Stimulated activated CD8-positive, alpha-beta memory T cell treated with anti-CD3 and anti-CD28 coated beads, Interleukin-12 subunit alpha, Interleukin-12 subunit beta, amount 100 ng/mL, for 4 hours (primary cell): ENCODE data around the gene CHCHD3.

Experiments used
- DNase-seq: peaks from one replicate; pipeline ENCODE4 v3.0.0-alpha.2; 2020; ENCODE audit warnings: low read depth

The CHCHD3 gene

DNA sequence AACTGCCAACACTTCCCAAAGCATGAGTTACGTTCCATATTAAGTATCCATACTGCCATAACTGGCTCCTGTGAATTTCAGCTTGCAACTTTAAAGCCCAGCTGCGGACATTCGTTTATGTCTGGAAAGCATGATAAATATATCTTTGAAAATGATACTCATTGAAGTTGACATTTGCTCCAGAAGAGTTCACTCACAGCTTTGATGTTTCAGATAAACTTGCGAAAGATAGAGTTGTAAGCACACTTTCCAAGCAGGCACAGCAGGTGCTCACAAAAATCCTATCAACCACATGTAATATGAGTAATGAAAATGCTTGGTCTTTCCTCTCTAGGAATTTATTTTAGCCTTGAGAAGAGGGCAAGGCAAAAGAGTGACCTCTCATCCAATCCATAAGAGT lies 4.5 kb downstream of the CHCHD3 start:
- no peak for DNase-seq

DNA sequence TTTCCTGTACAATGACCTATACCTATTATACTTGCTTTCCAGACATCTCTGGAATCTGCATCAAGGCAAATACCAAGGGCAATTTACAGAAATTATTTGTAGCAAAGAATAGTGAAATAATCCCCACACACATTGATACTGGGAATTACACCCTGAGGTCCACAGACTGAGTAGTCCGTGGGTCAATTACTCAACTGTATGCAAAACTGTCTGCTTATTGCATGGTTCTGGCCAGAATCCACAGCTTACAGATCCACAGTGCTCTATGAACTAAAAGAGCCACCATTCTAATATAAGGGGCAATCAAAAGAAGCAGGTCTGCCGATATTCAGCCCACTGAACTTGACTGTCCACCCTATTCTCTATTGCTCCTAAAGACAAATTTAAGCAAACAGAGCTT lies 5.7 kb downstream of the CHCHD3 start:
- no peak for DNase-seq

DNA sequence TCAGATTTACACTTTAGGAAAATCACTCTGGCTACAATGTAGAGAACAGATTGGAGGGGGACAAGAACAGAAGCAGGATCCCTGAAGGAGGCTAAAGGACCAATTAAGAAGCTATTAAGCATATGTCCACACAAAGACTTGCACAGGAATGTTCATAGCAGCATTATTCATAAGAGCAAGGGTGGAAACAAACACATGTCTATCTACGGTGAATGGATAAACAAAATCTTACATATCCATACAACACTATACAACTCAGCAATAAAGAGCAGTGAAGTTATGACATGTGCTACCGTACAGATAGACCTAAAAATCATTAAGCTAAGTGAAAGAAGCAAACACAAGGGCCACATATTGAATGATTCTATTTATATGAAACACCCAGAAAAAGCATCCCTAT lies 10.4 kb downstream of the CHCHD3 start:
- no peak for DNase-seq

DNA sequence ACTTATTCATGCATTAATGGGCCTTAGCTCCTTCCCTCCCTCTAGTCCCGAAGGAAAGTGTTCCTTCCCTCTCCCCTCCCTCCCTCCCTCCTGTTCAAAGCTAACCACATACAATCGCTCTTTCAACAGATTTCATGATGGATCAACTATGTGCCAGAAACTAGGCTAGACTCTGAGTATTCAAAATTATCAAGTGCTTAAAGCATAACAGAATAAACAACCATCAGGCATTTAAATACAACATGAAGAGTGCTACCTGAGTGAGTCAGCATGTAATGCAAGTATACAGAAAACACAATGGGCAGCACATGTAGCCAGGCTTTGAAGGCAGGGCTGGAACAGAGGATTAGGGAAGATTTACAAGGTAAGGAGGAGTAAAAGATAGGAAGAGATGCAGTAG lies 11.3 kb downstream of the CHCHD3 start:
- DNase-seq = no peak

DNA sequence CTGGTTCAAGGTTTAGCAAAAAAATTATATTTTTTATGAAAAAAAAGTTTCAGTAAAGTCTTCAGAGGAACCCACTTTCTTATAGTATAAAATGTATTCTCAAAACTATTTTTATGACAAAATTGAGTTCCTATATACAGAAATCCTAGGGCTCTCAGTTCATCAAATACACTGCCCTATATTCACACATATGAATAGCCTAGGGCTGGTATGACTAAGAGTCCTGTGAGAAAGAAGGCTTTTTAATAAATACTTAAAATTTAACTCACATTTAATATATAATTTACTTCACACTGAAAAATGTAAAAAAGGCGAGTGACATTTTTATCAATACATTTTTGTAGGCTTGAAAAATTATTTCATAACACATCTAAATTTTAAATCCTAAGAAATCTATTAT lies 16.6 kb downstream of the CHCHD3 start:
- DNase-seq = no peak

DNA sequence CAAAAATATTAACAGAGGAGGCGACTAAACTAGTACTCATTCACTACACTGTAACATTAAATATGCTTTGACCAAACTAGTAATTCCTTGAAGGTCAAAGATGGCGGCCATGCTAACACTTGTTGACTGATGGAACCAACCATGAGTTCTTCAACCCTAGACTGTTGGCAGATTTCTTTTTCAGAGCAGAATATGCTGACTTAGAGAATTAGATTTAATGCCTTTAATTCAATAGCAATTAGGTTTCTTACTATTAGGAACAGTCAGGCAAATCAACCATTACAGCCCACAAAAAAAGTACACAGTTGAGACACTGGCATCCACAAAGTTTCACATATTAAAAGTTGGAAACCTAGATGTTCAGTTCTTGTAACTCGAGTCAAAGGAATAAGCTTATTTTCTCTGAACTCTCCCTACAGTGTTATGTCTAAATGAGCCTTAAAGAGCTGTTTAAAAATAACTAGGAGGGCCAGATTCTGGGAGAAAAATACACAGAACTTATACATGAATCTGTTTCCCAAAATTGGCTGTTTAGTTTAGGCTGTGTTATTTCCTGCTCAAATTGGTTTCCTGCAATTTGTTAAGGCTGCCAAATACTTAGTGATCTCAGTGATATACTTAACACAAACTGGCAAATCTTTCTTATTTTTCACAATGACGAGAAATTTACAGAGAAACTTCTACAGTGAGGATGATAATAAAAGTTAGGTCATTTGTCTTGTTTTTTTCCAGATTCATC lies 17.6 kb downstream of the CHCHD3 start:
- DNase-seq = no peak

DNA sequence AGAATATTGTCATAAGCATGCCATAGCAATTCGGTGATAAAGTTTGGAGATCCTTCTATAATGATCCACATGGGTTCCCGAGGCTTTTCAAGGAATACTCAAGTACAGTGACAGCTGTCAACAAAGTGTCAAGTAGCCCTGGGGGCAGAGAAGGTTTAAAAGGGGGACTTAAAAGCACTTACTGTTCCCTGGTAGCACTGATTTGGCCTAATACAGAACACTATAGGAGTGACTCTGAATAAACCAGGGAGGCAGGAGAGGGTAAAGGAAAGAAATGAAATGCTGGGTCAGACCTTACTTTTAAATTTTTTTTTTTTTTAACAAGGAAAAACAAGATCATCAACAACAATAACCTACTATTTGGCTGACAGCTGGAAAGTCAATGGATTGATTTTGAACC lies 20.1 kb downstream of the CHCHD3 start:
- DNase-seq = no peak

DNA sequence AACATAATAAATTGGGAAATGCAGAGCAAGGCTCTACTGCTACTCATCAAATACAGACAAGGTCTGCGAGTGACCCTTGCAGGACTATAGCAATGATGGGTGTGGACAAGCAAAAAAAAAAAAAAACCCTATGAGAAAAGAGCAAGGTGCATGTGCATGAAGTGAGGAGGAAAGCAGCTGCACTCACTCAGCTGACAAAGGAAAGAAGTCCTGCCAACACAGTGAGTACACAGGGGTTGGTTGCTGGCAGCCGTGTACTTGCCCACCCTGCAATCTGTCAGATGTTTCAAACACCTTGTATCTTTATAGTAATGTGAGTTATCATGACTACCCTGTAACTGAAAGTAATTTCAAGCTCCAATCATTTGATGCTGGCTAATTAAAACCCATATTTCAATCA lies 20.5 kb downstream of the CHCHD3 start:
- DNase-seq = no peak

DNA sequence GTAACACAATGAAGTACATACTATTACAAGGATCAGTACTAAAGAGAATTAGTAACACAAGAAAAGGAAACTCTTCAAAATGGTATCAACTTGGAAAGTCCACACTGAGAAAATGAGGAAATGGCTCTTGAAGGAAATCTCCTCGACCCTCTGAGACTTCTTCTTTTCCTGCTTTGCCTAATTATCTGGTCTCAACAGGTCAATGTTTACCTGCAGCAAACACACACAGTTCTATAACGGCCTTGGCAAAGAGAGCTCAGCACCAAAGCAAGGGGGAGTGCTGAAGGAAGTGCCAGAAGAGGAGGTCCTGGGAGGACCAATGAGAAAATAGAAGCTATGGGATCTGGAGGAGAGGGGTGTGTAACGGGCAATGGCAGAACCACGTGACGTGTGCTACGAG lies 21.9 kb downstream of the CHCHD3 start:
- no peak for DNase-seq

DNA sequence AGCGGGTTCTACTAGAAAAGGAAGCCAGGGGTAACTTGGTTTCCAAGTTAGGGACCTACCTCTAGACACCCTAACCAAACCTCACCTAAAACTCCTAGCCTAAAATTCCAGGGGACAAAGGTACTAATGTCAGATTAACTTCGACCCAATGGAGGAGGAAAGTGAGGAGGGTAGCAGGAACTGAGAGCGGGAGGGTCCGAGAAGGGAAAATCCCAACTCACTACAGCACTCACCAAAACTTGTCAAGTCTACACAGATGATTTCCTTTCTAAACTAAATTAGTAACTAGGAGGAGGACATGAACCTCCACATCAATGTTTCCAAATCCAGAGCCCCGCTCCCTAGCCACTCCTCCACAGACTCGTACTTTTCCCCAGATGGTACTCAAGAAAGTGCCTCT lies 22.6 kb downstream of the CHCHD3 start:
- no peak for DNase-seq

DNA sequence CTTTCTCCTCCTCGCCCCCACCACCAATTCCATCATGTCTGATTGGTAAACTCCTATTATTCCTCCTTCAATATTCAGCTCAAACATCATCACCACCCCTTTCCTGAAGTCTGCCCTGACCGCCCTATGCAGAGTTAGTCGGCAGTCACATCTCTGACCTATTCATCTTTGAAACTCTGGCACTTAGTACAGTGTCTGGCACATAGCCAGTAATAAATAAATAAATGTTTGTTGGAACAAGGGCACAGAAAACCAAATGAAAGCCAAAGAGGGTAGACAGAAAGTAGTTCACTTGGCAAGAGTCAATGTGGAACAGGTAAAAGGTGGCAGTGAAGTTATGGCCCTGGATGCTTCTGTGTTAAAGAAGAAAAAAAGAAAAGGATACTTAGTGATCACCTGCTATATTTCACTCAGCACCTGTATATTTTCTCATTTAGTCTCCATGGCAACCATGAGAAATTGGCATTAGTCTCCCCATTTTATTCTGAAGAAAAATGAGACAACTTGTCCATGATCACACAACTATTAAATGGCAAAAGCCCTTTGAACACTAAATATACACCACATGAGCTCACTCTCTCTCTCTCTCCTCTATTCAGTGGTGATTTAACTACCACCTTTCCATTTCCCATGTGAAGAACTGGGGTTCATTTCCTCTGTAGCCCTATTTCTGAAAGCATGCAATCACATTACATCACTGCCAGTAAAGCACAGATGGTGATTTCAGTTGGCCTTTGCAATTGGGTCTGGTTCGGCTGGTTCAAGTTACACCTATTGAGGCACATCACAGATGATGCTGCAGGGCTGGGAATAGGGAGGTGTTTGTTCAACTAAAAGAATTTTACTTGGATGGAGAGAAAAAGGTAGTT lies 25.3 kb downstream of the CHCHD3 start:
- no peak for DNase-seq

DNA sequence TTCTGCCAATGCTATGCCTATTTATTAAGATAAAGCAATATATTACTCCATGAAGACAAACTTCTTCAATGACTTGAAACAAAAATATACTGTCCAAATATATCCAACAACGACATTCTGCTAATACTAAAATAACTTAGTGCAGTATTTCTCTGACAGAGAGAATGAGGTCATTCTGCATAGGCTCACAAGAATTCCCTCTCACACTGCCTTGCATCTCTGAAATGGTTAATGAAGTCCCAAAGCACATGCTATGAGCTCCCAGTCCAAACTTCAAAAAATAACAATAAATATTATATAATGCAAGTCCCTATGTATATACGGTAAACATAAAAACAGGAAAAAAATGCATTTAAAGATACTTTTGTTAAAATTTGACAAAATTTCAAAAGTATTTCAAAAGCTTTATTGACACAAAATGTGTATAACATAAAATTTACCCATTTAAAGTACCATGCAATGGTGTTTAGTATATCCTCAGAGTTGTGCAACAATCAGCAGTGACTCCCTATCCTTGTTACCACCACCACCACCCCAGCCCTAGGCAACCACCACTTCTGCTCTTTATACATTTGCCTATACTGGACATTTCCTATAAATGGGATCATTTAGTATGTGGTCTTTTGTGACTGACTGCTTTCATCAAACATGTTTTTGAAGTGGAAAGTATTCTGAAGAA lies 27.6 kb downstream of the CHCHD3 start:
- DNase-seq = no peak

DNA sequence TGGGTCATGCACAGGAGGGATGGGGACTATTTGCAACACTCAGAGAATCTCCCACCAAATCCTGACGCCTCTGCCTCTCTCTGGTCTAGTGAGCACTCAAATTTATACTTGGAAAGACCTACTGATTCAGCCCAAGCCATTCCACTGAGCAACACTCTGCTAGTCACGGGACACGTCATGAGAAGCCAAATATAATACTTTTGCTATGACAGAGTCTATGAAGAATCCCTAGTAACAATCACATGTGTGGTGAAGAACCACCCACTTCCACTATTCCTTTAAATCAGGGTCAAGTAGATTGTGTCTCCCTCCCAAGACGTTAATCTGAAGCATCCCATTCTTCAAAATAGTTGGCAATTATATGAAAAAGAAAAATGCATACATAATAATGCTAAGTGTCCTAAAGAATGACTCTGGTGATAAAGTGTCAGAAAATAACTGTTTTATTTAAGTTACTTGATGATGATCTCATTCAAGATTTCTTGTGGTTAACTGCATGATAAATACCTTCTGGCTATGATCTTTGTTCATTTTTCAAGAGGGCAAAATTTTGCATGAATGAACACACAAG lies 28.5 kb downstream of the CHCHD3 start:
- DNase-seq = no peak

DNA sequence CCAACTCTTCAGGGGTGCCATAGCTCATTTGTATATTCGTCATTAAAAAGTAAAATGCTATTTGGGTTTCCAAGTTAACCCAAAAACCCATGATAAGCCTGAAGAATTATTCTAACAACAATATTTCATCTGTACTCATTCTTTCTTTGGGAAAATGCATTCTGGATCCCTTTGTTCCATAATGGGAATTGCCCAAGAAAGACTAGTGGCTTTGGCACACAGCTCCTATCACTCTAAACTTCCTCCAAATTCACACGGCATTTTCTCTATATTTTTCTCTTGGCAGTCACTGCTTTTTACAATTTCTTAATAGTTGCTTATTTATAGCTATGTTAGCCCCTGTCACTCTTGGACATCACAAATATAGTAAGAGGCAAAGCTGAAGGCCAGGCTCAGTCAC lies 29.1 kb downstream of the CHCHD3 start:
- DNase-seq = no peak

DNA sequence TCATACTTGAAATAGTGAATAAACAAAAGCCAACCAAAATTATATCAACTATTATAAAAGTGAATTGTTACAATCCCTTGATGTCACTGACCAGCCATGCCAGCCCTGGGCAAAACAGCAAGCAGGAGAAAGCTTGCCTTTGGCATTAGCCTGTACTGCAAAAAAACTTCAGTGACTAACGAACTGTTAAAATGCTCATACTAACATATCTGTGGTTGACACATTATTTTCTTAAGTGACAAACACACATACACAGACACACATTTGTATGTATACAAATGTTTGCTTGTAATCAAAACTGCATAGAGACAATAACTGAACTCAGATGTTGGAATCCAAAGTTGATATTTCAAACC lies 29.5 kb downstream of the CHCHD3 start:
- no peak for DNase-seq

DNA sequence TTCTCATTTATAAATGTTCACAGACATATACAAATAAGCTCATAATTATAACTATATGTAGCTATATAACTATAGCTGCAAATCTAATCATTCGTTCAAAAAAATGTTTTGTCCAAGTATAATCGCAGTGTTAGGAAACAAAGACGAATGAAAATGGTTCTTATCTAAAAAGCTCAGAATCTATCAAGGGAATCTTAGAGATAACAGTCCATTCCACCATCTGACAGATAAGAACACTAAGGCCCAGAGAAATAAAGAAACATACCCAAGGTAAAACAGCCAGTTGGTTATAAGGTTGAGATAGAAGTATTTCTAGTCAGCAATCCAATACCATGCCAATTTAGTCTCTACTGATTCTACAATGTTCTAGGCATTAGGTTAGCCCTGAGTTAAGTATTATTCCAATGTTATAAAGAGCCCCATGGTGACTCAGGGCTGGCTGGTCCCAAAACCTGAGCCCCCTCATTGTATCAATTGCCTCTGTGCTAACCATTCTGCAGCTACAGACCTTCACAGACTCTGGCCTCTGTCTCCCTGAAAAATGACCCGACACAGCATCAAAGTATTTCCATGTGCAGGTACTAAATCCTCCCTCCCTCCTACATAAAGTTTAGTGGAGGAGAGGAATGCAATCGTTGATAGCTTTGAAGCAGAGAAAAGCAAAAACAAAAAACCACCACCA lies 30.0 kb downstream of the CHCHD3 start:
- DNase-seq = no peak

DNA sequence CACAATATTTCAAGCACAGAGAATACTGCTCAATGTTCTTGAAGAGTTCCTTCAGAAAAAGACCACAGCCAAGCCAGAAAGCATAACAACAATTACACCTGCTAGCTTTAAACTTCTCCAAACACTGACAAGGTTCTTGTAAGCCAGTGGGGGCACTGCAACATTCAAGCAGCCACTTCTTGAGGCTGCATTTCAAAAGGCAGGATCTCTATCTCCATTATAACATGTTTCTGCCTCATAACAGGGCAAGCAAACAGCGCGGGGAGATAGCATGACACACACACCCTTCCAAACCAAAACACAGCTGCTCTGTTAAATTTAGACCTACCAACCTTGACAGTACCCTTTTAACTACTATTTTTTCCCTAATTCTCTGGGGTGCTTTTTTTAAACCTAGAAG lies 30.8 kb downstream of the CHCHD3 start:
- DNase-seq = no peak

DNA sequence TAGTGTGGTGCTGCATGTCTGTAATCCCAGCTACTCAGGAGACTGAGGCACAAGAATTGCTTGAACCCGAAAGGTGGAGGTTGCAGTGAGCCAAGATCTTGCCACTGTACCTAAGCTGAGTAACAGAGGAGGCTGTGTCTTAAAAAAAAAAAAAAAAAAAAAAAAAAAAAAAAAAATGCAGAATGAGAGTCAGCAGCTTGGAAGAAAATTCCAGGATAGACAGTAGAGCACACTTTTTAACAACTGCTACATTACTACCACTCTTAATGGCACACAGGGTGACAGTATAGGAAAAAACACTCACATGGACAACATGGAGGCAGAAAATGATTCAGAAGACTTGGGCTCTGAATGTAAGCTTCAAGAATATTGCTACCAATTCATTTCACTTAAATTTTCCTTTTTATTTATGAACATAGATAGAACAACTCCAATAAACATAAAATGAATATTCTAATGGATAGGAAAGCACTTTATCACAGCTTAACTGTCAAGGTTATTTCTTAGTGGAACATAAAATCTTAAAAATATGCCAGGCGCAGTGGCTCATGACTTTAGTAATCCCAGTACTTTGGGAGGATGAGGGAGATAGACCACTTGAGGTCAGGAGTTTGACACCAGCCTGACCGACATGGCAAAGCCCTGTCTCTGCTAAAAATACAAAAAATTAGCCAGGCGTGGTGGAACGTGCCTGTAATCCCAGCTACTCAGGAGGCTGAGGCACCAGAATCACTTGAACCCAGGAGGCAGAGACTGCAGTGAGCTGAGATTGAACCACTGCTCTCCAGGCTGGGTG lies 31.5 kb downstream of the CHCHD3 start:
- no peak for DNase-seq

DNA sequence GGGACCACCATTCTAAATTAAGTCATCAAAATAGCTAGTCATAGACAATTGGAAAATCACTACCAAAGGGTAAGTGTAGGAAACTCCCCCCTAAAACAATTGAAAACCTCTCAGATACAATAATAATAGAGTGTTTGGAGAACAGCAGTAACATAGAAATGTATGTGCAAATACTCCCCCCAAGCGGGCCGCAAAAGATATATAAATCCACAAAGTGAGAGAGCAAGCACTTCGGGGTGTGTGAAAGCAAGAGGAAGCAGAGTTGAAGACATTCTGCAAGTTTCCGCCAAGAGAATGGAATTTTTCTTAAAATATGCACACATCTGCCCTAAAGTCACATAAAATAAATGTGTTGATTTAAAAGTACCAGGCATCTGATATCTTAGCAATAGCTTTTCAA lies 33.3 kb downstream of the CHCHD3 start:
- DNase-seq = no peak

DNA sequence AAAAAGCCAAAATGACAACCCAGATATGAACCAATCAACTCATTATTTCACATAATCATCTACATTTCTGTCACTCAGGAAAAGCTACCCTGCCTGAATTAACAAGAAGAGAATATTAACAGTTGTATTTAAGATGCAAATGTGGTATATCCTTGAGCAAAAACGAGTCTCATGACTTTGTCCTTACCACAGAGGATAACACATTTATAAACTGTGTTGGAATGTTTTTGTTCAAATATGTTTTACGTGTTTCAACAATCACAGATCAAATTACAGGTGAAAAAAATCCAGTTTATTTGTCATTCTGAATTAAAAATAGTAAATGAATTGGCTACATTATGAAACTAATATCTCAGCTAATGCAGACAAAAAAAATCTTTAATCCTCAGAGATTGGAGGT lies 34.6 kb downstream of the CHCHD3 start:
- DNase-seq = no peak

DNA sequence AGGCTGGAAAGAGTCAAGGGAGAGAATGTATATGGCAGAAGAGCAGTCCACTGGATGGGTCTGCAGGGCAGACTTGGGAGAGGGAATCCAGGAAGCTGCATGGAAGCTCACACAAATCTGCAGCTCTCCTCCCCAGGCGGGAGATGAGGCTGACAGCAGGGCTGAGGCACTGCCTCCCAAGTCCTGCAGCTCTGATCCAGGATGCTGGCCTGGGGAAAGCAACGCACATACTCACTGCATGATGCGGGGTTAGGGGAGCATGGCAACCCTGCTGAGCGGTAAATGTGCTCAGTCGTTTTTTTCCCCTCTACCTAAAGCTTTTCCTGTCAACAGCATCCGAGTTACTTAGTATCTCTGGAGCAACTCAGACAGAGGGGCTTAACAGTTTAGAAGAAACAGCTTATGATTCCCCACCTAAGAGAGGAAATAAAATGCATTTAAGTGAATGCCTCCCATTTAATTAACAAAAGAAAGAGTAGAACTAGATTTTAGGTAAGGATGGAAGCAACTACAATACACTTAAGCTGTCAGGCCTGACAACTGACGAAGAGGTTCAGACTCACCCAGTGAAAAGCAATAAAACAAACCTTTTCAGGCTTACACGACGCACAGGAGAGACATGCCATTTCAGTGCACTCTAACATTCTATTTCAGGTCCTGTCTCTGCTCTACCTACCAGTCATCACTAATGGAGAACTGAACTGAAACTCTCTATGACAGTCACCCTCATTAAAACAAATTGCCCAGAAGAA lies 37.0 kb downstream of the CHCHD3 start:
- DNase-seq = no peak
